ENCODE measurements around the gene FTO.

DNA sequence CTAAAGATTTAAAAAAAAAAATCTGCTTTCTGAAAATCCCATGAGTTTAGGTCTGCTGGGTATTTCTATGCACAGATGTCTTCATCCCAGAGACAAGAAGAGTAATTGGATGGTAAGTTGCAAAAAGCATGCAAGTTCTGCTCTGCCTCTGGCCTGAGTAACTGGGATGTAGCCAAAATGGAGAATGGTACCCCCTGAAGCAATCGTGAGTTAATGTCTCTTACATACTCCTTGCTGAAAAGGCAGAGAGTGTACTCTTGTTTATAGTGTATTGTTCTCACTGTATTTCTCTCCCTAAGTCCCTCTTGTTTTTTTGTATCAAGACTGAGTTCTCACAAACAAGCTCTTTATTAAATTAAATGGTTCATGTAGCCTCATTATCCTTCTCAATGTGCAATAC lies 323.6 kb downstream of the FTO start:
- TF ChIP-seq, protein P1, sequence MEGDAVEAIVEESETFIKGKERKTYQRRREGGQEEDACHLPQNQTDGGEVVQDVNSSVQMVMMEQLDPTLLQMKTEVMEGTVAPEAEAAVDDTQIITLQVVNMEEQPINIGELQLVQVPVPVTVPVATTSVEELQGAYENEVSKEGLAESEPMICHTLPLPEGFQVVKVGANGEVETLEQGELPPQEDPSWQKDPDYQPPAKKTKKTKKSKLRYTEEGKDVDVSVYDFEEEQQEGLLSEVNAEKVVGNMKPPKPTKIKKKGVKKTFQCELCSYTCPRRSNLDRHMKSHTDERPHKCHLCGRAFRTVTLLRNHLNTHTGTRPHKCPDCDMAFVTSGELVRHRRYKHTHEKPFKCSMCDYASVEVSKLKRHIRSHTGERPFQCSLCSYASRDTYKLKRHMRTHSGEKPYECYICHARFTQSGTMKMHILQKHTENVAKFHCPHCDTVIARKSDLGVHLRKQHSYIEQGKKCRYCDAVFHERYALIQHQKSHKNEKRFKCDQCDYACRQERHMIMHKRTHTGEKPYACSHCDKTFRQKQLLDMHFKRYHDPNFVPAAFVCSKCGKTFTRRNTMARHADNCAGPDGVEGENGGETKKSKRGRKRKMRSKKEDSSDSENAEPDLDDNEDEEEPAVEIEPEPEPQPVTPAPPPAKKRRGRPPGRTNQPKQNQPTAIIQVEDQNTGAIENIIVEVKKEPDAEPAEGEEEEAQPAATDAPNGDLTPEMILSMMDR (IDR thresholded peaks at IDR 0.05; ENCODE audit: insufficient read depth, low read length, poor library complexity, severe bottlenecking), result no peak
- no peak for TF ChIP-seq EZH2phosphoT487 (conservative IDR thresholded peaks at IDR 0.05; ENCODE audit: low read length)
